A549 (cell line): ENCODE data around the gene ZNF804B.

Source experiments
- CHD4 ChIP-seq: fragments of 200-600 bp; sonication (generic); IDR thresholded peaks from 2 replicates; pipeline ENCODE4 v1.6.1; 2016; ENCODE audit warnings: antibody characterized with exemption, mild to moderate bottlenecking, borderline replicate concordance
- CTCF ChIP-seq: fragments of >200 bp; sonication (Bioruptor Twin); formaldehyde crosslinking; IDR thresholded peaks from 3 replicates; pipeline ENCODE4 v1.5.1; 2016
- HOXB5 ChIP-seq: fragments of 250-450 bp; sonication (Bioruptor Pico); IDR thresholded peaks from 2 replicates; pipeline ENCODE4 v1.5.0; 2020; ENCODE audit warnings: mild to moderate bottlenecking, moderate library complexity
- POLR2A ChIP-seq: IDR thresholded peaks from 2 replicates; pipeline ENCODE4 v1.6.1; 2012; ENCODE audit warnings: mild to moderate bottlenecking, low read length
- POLR2AphosphoS2 ChIP-seq: conservative IDR thresholded peaks from 2 replicates; pipeline ENCODE4 v1.6.1; 2012; ENCODE audit warnings: low read length, improper control_type of control experiment, inconsistent platforms
- RAD21 ChIP-seq, 2 experiments: fragments of >200 bp in 1 of 2; sonication (Bioruptor Twin) in 1 of 2; formaldehyde crosslinking in 1 of 2; IDR thresholded peaks in 1 of 2; conservative IDR thresholded peaks in 1 of 2; 2 replicates in 1 of 2; 3 replicates in 1 of 2; pipeline ENCODE4 v1.6.1; 2012 to 2018; ENCODE audit warnings: inconsistent platforms in 1 of 2
- TP53 ChIP-seq: fragments of 250-450 bp; sonication (Bioruptor Pico); IDR thresholded peaks from 2 replicates; pipeline ENCODE4 v1.5.0; 2021; ENCODE audit warnings: mild to moderate bottlenecking, moderate library complexity

DNA sequence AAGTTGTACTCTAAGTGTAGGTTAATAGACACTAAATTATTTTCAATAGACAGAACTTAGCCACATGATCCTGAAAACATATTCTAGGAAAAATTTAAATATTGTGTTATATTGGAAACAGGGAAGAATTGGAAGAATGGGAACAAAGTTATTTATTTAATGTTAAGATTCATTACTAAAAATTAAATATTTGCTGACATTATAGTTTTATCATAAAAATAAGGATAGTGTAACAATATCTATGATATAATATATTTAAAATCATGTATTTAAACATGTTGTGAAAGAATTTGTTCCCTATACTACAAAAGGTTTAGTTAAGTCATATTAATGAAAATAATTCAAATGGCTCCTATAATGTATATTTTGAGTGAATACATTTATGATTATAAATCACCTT is 156.1 kb downstream of the ZNF804B start:
- no peak for TF ChIP-seq TP53 (CRISPR knock-in tag)
- TF ChIP-seq RAD21 (conservative IDR thresholded peaks at IDR 0.05 in 1 of 2, IDR thresholded peaks at IDR 0.05 in 1 of 2) = no peak
- no peak for TF ChIP-seq CHD4
- no peak for TF ChIP-seq CTCF
- no peak for TF ChIP-seq POLR2AphosphoS2
- TF ChIP-seq HOXB5 (CRISPR knock-in tag) = no peak
- TF ChIP-seq POLR2A = no peak
